Measurements from ENCODE around the gene TTC21A. TPM values are rescaled to one million over a fixed set of nuclear protein-coding genes. Genes with fewer than 3 reads are reported as not detected.

Gene TTC21A
- total and polyA plus RNA-seq, 2 of the 13 experiments (the other 11 are each of a cell fraction or from before 2014, with no cell fraction given): 0.31 to 1.5 TPM

DNA sequence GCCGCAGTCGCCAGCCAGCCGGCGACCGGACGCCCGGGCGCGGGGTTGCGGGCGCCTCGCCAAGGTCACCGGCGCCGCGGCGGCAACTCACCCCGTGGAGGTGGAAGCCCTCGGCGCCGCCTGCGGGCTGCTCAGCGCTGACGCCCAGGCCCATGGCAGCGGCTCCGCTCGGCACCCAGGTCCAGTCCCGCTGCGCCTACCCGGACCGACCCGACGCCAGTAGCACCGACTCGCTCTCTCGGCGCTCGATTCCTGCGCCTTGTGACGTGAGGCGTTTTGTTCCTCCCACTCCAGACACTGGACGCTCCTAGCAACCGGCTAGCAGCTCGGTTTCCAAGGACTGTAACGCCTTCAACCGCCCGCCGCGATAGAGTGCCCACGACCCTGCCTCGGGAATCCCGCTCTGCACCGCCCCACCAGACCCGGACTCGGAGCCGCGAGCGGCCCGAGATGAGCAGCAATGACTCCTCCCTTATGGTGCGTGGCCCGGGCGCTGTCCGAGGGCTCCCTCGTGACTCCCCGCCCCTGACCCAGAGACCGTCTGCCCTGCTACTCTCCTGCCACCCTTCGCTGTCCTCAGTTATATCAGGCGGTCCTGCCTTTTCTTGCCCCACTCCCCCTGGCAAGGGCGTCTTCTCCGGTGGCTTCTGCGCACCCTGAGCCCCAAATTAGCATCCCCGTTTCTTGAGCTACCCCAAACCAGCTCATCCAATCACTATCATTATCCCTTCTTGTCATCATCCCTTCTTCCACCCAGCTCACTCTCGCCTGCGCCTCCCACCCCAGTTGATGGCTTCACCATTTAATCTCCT is at the start of gene TTC21A, which contains the start of gene GORASP1 (continued):
- TF ChIP-seq, protein P1, sequence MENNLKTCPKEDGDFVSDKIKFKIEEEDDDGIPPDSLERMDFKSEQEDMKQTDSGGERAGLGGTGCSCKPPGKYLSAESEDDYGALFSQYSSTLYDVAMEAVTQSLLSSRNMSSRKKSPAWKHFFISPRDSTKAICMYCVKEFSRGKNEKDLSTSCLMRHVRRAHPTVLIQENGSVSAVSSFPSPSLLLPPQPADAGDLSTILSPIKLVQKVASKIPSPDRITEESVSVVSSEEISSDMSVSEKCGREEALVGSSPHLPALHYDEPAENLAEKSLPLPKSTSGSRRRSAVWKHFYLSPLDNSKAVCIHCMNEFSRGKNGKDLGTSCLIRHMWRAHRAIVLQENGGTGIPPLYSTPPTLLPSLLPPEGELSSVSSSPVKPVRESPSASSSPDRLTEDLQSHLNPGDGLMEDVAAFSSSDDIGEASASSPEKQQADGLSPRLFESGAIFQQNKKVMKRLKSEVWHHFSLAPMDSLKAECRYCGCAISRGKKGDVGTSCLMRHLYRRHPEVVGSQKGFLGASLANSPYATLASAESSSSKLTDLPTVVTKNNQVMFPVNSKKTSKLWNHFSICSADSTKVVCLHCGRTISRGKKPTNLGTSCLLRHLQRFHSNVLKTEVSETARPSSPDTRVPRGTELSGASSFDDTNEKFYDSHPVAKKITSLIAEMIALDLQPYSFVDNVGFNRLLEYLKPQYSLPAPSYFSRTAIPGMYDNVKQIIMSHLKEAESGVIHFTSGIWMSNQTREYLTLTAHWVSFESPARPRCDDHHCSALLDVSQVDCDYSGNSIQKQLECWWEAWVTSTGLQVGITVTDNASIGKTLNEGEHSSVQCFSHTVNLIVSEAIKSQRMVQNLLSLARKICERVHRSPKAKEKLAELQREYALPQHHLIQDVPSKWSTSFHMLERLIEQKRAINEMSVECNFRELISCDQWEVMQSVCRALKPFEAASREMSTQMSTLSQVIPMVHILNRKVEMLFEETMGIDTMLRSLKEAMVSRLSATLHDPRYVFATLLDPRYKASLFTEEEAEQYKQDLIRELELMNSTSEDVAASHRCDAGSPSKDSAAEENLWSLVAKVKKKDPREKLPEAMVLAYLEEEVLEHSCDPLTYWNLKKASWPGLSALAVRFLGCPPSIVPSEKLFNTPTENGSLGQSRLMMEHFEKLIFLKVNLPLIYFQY (CRISPR knock-in tag; IDR thresholded peaks at IDR 0.05; ENCODE audit: borderline replicate concordance): peak; percentile 100
- TF ChIP-seq ZNF335 (CRISPR knock-in tag; IDR thresholded peaks at IDR 0.05): 0 out of 2 replicates have a peak, but pooled peaks have one; percentile 49
- TF ChIP-seq ZNF547 (CRISPR knock-in tag; IDR thresholded peaks at IDR 0.05): no peak
- TF ChIP-seq AGO2 (optimal IDR thresholded peaks at IDR 0.05; ENCODE audit: low read depth, low read length): peak; percentile 1
- TF ChIP-seq ZNF350 (CRISPR knock-in tag; IDR thresholded peaks at IDR 0.05; ENCODE audit: borderline replicate concordance, low read depth): peak; percentile 37; the same call in 1 of the 2 replicates
- no peak for TF ChIP-seq ZNF33B (CRISPR knock-in tag; IDR thresholded peaks at IDR 0.05)
- peak; percentile 76 for TF ChIP-seq CREB1 (IDR thresholded peaks at IDR 0.05)
- TF ChIP-seq CREB1 (CRISPR knock-in tag; IDR thresholded peaks at IDR 0.05): peak; percentile 91
- TF ChIP-seq, protein P2, sequence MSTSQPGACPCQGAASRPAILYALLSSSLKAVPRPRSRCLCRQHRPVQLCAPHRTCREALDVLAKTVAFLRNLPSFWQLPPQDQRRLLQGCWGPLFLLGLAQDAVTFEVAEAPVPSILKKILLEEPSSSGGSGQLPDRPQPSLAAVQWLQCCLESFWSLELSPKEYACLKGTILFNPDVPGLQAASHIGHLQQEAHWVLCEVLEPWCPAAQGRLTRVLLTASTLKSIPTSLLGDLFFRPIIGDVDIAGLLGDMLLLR (CRISPR knock-in tag; IDR thresholded peaks at IDR 0.05): no peak
- no peak for TF ChIP-seq HOXD1 (CRISPR knock-in tag; IDR thresholded peaks at IDR 0.05)
- no peak for TF ChIP-seq SP1 (IDR thresholded peaks at IDR 0.05)
- peak; percentile 60 for TF ChIP-seq SP1 (CRISPR knock-in tag; IDR thresholded peaks at IDR 0.05)
- TF ChIP-seq, protein P3, sequence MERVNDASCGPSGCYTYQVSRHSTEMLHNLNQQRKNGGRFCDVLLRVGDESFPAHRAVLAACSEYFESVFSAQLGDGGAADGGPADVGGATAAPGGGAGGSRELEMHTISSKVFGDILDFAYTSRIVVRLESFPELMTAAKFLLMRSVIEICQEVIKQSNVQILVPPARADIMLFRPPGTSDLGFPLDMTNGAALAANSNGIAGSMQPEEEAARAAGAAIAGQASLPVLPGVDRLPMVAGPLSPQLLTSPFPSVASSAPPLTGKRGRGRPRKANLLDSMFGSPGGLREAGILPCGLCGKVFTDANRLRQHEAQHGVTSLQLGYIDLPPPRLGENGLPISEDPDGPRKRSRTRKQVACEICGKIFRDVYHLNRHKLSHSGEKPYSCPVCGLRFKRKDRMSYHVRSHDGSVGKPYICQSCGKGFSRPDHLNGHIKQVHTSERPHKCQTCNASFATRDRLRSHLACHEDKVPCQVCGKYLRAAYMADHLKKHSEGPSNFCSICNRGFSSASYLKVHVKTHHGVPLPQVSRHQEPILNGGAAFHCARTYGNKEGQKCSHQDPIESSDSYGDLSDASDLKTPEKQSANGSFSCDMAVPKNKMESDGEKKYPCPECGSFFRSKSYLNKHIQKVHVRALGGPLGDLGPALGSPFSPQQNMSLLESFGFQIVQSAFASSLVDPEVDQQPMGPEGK (CRISPR knock-in tag; IDR thresholded peaks at IDR 0.05): peak; percentile 28; the same call in 1 of the 2 replicates
- TF ChIP-seq ZC3H13 (CRISPR knock-in tag; IDR thresholded peaks at IDR 0.05): no peak
- TF ChIP-seq, protein P4, sequence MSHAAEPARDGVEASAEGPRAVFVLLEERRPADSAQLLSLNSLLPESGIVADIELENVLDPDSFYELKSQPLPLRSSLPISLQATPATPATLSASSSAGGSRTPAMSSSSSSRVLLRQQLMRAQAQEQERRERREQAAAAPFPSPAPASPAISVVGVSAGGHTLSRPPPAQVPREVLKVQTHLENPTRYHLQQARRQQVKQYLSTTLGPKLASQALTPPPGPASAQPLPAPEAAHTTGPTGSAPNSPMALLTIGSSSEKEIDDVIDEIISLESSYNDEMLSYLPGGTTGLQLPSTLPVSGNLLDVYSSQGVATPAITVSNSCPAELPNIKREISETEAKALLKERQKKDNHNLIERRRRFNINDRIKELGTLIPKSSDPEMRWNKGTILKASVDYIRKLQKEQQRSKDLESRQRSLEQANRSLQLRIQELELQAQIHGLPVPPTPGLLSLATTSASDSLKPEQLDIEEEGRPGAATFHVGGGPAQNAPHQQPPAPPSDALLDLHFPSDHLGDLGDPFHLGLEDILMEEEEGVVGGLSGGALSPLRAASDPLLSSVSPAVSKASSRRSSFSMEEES (CRISPR knock-in tag; IDR thresholded peaks at IDR 0.05): peak; percentile 50; the same call in 1 of the 2 replicates
- peak; percentile 33; the same call in 1 of the 2 replicates for TF ChIP-seq HDAC2 (CRISPR knock-in tag; IDR thresholded peaks at IDR 0.05)
- no peak for TF ChIP-seq TCF7 (IDR thresholded peaks at IDR 0.05; ENCODE audit: low read depth)
- TF ChIP-seq ZBTB38 (CRISPR knock-in tag; IDR thresholded peaks at IDR 0.05): 0 out of 2 replicates have a peak, but pooled peaks have one; percentile 15
- peak; percentile 55; the same call in 1 of the 2 replicates for TF ChIP-seq ZNF772 (CRISPR knock-in tag; IDR thresholded peaks at IDR 0.05)
- peak; percentile 18; the same call in 1 of the 2 replicates for TF ChIP-seq TBX2 (CRISPR knock-in tag; IDR thresholded peaks at IDR 0.05; ENCODE audit: borderline replicate concordance)
- TF ChIP-seq CC2D1A (CRISPR knock-in tag; IDR thresholded peaks at IDR 0.05): no peak
- TF ChIP-seq KLF16 (CRISPR knock-in tag; IDR thresholded peaks at IDR 0.05): peak in 1 of 2 experiments; percentile 42; a peak in 1 of 4 replicates
- peak; percentile 52; the same call in 1 of the 2 replicates for TF ChIP-seq ZSCAN22 (CRISPR knock-in tag; IDR thresholded peaks at IDR 0.05)

Measured in HepG2 (cell line).